GM12874 (cell line): ENCODE data around the gene CYFIP2.

ENCODE experiments used
- CTCF ChIP-seq: IDR thresholded peaks from 2 replicates; pipeline ENCODE4 v1.5.1; 2011; ENCODE audit warnings: low read depth, mild to moderate bottlenecking, control low read depth, low read length, moderate library complexity; ENCODE audit not compliant: insufficient read depth

The CYFIP2 gene

GRCh38 chr5:157434096-157434495 lies 168.2 kb downstream of the CYFIP2 start:
- no peak for TF ChIP-seq CTCF

GRCh38 chr5:157443041-157443549 lies 177.2 kb downstream of the CYFIP2 start:
- no peak for TF ChIP-seq CTCF

- no peak for TF ChIP-seq CTCF
Measured at GRCh38 chr5:157444224-157444623, 178.3 kb downstream of the CYFIP2 start.
